Liver (tissue), 9 donors: ENCODE measurements around the gene LCE3C. TPM values are rescaled to one million over a fixed set of nuclear protein-coding genes. Genes with fewer than 3 reads are reported as not detected.

Experiments
- DNase-seq: peaks from one replicate; pipeline ENCODE4 v3.0.0-alpha.2; 2017; ENCODE audit warnings: low spot score
- H3K27ac ChIP-seq, 2 donors: one replicate each; pipeline ENCODE4 v1.7.0; 2013; ENCODE audit warnings: inconsistent platforms in 2 of 2, low read length in 2 of 2, control low read depth in 1 of 2, low read depth in 1 of 2, mild to moderate bottlenecking in 1 of 2
- H3K27me3 ChIP-seq, 4 donors: one replicate each; pipeline versions ENCODE4 v1.6.1 to v1.7.0; 2013; ENCODE audit warnings: low read length in 3 of 4, inconsistent platforms in 1 of 4, mild to moderate bottlenecking in 1 of 4, moderate library complexity in 1 of 4; ENCODE audit not compliant: control insufficient read depth in 4 of 4, insufficient read depth in 4 of 4
- H3K36me3 ChIP-seq, 4 donors: one replicate each; pipeline versions ENCODE4 v1.6.1 to v1.7.0; 2013; ENCODE audit warnings: low read length in 3 of 4, mild to moderate bottlenecking in 3 of 4, low read depth in 1 of 4, moderate library complexity in 1 of 4; ENCODE audit not compliant: control insufficient read depth in 4 of 4, insufficient read depth in 3 of 4
- H3K4me1 ChIP-seq, 4 donors: one replicate each; pipeline versions ENCODE4 v1.6.1 to v1.7.0; 2013; ENCODE audit warnings: low read length in 3 of 4, mild to moderate bottlenecking in 3 of 4, moderate library complexity in 1 of 4; ENCODE audit not compliant: control insufficient read depth in 4 of 4, insufficient read depth in 4 of 4
- H3K4me3 ChIP-seq, 3 donors: one replicate each; pipeline versions ENCODE4 v1.6.1 to v1.7.0; 2013; ENCODE audit warnings: low read length in 3 of 3, control low read depth in 1 of 3, low read depth in 1 of 3, mild to moderate bottlenecking in 1 of 3
- H3K9ac ChIP-seq, 2 donors: one replicate each; pipeline ENCODE4 v1.7.0; 2013; ENCODE audit warnings: low read length in 2 of 2, mild to moderate bottlenecking in 2 of 2, moderate library complexity in 2 of 2, control low read depth in 1 of 2, low read depth in 1 of 2
- H3K9me3 ChIP-seq, 4 donors: one replicate each; pipeline versions ENCODE4 v1.6.1 to v1.7.0; 2013; ENCODE audit warnings: low read length in 3 of 4; ENCODE audit not compliant: control insufficient read depth in 4 of 4
- CTCF ChIP-seq: fragments of 150-350 bp; IDR thresholded peaks from 2 replicates; pipeline ENCODE4 v1.5.1; 2017; ENCODE audit warnings: improper control_type of control experiment, low read depth, low read length; ENCODE audit not compliant: missing input control
- EGR1 ChIP-seq, 2 donors: IDR thresholded peaks; 2 replicates each; pipeline ENCODE4 v1.6.1; 2016 to 2018; ENCODE audit warnings: antibody characterized with exemption in 2 of 2, low read depth in 2 of 2
- FOXA1 ChIP-seq: IDR thresholded peaks from 2 replicates; pipeline ENCODE4 v1.6.1; 2016; ENCODE audit warnings: antibody characterized with exemption
- FOXA2 ChIP-seq: IDR thresholded peaks from 2 replicates; pipeline ENCODE4 v1.6.1; 2016; ENCODE audit warnings: antibody characterized with exemption
- GABPA ChIP-seq, 2 donors: IDR thresholded peaks in 1 of 2; conservative IDR thresholded peaks in 1 of 2; 2 replicates each; pipeline ENCODE4 v1.6.1; 2016; ENCODE audit warnings: antibody characterized with exemption in 2 of 2, mild to moderate bottlenecking in 1 of 2, moderate library complexity in 1 of 2
- HNF4A ChIP-seq, 2 donors: conservative IDR thresholded peaks; 2 replicates each; pipeline ENCODE4 v1.6.1; 2016; ENCODE audit warnings: antibody characterized with exemption in 2 of 2, mild to moderate bottlenecking in 2 of 2
- HNF4G ChIP-seq: IDR thresholded peaks from 2 replicates; pipeline ENCODE4 v1.6.1; 2016; ENCODE audit warnings: antibody characterized with exemption
- JUND ChIP-seq, 2 donors: IDR thresholded peaks; 2 replicates each; pipeline ENCODE4 v1.6.1; 2016; ENCODE audit warnings: antibody characterized with exemption in 2 of 2
- MAX ChIP-seq: IDR thresholded peaks from 2 replicates; pipeline ENCODE4 v1.6.1; 2016; ENCODE audit warnings: antibody characterized with exemption
- NR2F2 ChIP-seq: IDR thresholded peaks from 2 replicates; pipeline ENCODE4 v1.6.1; 2016; ENCODE audit warnings: antibody characterized with exemption
- RAD21 ChIP-seq, 2 donors: IDR thresholded peaks; 2 replicates each; pipeline ENCODE4 v1.6.1; 2016; ENCODE audit warnings: antibody characterized with exemption in 2 of 2, mild to moderate bottlenecking in 2 of 2
- REST ChIP-seq: IDR thresholded peaks from 2 replicates; pipeline ENCODE4 v1.6.1; 2016; ENCODE audit warnings: antibody characterized with exemption, mild to moderate bottlenecking
- RXRA ChIP-seq, 2 donors: IDR thresholded peaks; 2 replicates each; pipeline ENCODE4 v1.6.1; 2017 to 2018; ENCODE audit warnings: antibody characterized with exemption in 2 of 2, mild to moderate bottlenecking in 1 of 2
- TAF1 ChIP-seq: conservative IDR thresholded peaks from 2 replicates; pipeline ENCODE4 v1.6.1; 2016; ENCODE audit warnings: antibody characterized with exemption, mild to moderate bottlenecking
- YY1 ChIP-seq: IDR thresholded peaks from 2 replicates; pipeline ENCODE4 v1.6.1; 2016; ENCODE audit warnings: antibody characterized with exemption, mild to moderate bottlenecking
- ZBTB33 ChIP-seq: IDR thresholded peaks from 2 replicates; pipeline ENCODE4 v1.6.1; 2016; ENCODE audit warnings: antibody characterized with exemption
- WGBS: extraction: QIAGEN DNeasy Blood & Tissue Kit; methylation state at CpG from one replicate; pipeline ENCODE4 v1.1.7; 2013; 5-methylcytosine and 5-hydroxymethylcytosine counted together
- polyA plus RNA-seq, 2 donors: library from polyadenylated mRNA; stranded (reverse) in 1 of 2; unstranded in 1 of 2; fragments of 200-250 nt in 1 of 2; fragments of >200 nt in 1 of 2; fragmentation: Nextera tagmentation in 1 of 2; extraction: Ambion mirVana in 1 of 2; gene quantifications; one replicate each; pipeline versions ENCODE4 v1.2.1 to v1.2.3, GENCODE V29; 2013 to 2015
- total RNA-seq, 2 donors: library from RNA; depleted of rRNA; stranded (reverse); fragments of >200 nt; gene quantifications; one replicate each; pipeline ENCODE4 v1.2.3, GENCODE V29; 2014
- donor health status: healthy.
- donor health status: healthy.
- donor health status: healthy.
- donor health status: healthy.
- donor health status: healthy.

LCE3C gene
- total and polyA plus RNA-seq, 4 donors: not detected

- WGBS: 78% methylated on average over 14 of the region's 14 CpGs
- Histone ChIP-seq H3K9ac (no peak overlapping the region), H3K4me1 (no peaks in the 10 kb centered on the region), H3K36me3 (no peaks in the 10 kb centered on the region), H3K4me3 (no peak overlapping the region), H3K27me3 (peaks cover 0 to 3% (median 0%) of the 10 kb centered on the region in 4 donors), H3K27ac (no peak overlapping the region), H3K9me3 (peaks cover 0 to 6% (median 1%) of the 10 kb centered on the region in 4 donors)
- TF ChIP-seq FOXA2: no peak
- no peak for TF ChIP-seq GABPA (IDR thresholded peaks at IDR 0.05 in 1 of 2, conservative IDR thresholded peaks at IDR 0.05 in 1 of 2)
- no peak for TF ChIP-seq REST
- no peak for TF ChIP-seq FOXA1
- no peak for TF ChIP-seq CTCF
- no peak for TF ChIP-seq NR2F2
- no peak for TF ChIP-seq TAF1
- no peak for TF ChIP-seq RAD21 (IDR thresholded peaks at IDR 0.05)
- no peak for TF ChIP-seq HNF4G
- no peak for TF ChIP-seq MAX
- no peak for TF ChIP-seq EGR1 (IDR thresholded peaks at IDR 0.05; ENCODE audit: low read depth in 2 of 2)
- no peak for TF ChIP-seq RXRA (IDR thresholded peaks at IDR 0.05)
- no peak for DNase-seq
Observed at GRCh38 chr1:152565535-152566215, 34.4 kb upstream of the LCE3C start.

GRCh38 chr1:152566681-152567080, 33.4 kb upstream of the LCE3C start, which contains the start of gene LCE3E:
TSS of gene LCE3E (minus strand) at chr1:152566780. CDS start at chr1:152566208, 572 bp downstream.
- no peak for DNase-seq
- Histone ChIP-seq H3K4me3 (no peak within 1 kb of the TSS), H3K4me1 (no peaks in the 10 kb centered on the region), H3K27me3 (peaks cover 0 to 3% (median 0%) of the 10 kb centered on the region in 4 donors), H3K9ac (no peak within 1 kb of the TSS), H3K9me3 (peaks cover 0 to 6% (median 2%) of the 10 kb centered on the region in 4 donors), H3K27ac (no peak within 1 kb of the TSS), H3K36me3 (no peaks in the 10 kb centered on the region)
- 48% methylated on average over 1 of the region's 1 CpG for WGBS
- no peak for TF ChIP-seq RXRA (IDR thresholded peaks at IDR 0.05)
- no peak for TF ChIP-seq YY1
- no peak for TF ChIP-seq MAX
- no peak for TF ChIP-seq HNF4A (conservative IDR thresholded peaks at IDR 0.05)
- TF ChIP-seq RAD21 (IDR thresholded peaks at IDR 0.05): no peak
- TF ChIP-seq EGR1 (IDR thresholded peaks at IDR 0.05; ENCODE audit: low read depth in 2 of 2): no peak
- TF ChIP-seq REST: no peak
- no peak for TF ChIP-seq JUND (IDR thresholded peaks at IDR 0.05)
- no peak for TF ChIP-seq HNF4G
- TF ChIP-seq CTCF: no peak
- TF ChIP-seq ZBTB33: no peak
- TF ChIP-seq FOXA2: no peak
